Neuron (in vitro differentiated cells): ENCODE results near the gene EDIL3.

Source experiments
- H2AFZ ChIP-seq: one replicate; pipeline ENCODE4 v1.6.1; 2013; ENCODE audit warnings: low read depth, mild to moderate bottlenecking, inconsistent platforms, low read length, moderate library complexity
- H3K27me3 ChIP-seq: one replicate; pipeline ENCODE4 v1.6.1; 2013; ENCODE audit warnings: low read length; ENCODE audit not compliant: insufficient read depth
- H3K36me3 ChIP-seq: one replicate; pipeline ENCODE4 v1.6.1; 2013; ENCODE audit warnings: low read length; ENCODE audit not compliant: insufficient read depth
- H3K4me1 ChIP-seq: one replicate; pipeline ENCODE4 v1.6.1; 2013; ENCODE audit warnings: low read length; ENCODE audit not compliant: insufficient read depth
- H3K4me3 ChIP-seq: 2 replicates; pipeline ENCODE4 v1.5.1; 2013; ENCODE audit warnings: mild to moderate bottlenecking, low read length, moderate library complexity
- H3K9me3 ChIP-seq: one replicate; pipeline ENCODE4 v1.6.1; 2013; ENCODE audit warnings: low read length

The EDIL3 gene

GRCh38 chr5:83964271-83964670 lies 420.4 kb downstream of the EDIL3 start:
- Histone ChIP-seq H3K4me3 (no peak overlapping the region), H3K4me1 (no peaks in the 10 kb centered on the region), H2AFZ (no peak overlapping the region)

GRCh38 chr5:83957188-83957587 lies 427.5 kb downstream of the EDIL3 start:
- H3K27me3 ChIP-seq, result no peaks in the 10 kb centered on the region
- H3K4me1 ChIP-seq, result peaks cover 8% of the 10 kb centered on the region
- H3K9me3 ChIP-seq, result no peaks in the 10 kb centered on the region
- no peak overlapping the region for H3K4me3 ChIP-seq
- no peak overlapping the region for H2AFZ ChIP-seq
- no peaks in the 10 kb centered on the region for H3K36me3 ChIP-seq

More at GRCh38 chr5:83964271-83964670, 420.4 kb downstream of the EDIL3 start:
- no peaks in the 10 kb centered on the region for H3K27me3 ChIP-seq
- H3K9me3 ChIP-seq, result no peaks in the 10 kb centered on the region
- no peaks in the 10 kb centered on the region for H3K36me3 ChIP-seq

GRCh38 chr5:83956386-83956785 lies 428.3 kb downstream of the EDIL3 start:
- Histone ChIP-seq H3K4me3 (no peak overlapping the region), H3K9me3 (no peaks in the 10 kb centered on the region), H3K27me3 (no peaks in the 10 kb centered on the region), H3K4me1 (peaks cover 8% of the 10 kb centered on the region), H3K36me3 (no peaks in the 10 kb centered on the region), H2AFZ (no peak overlapping the region)

DNA sequence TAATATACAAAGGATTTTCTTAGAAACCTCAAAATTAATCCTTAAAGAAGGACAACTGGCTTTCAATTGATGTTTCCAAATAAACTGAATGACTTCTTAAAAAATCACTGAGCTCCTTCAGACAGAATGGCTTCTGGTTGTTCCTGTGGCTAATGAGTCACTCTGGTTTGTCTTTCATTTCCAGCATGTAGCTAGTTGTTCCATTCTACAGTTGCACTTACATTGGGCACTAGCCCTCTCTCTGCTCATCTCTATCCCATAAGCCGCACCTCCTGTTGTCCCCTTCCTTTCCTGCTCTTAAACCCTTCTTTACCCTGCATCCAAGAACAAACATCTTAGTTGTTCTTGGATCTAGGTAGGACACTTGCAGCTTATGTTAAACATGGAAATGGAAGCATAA lies 428.8 kb downstream of the EDIL3 start:
- H3K9me3 ChIP-seq, result no peaks in the 10 kb centered on the region
- H3K36me3 ChIP-seq, result no peaks in the 10 kb centered on the region
- no peaks in the 10 kb centered on the region for H3K27me3 ChIP-seq
- H3K4me1 ChIP-seq, result peaks cover 8% of the 10 kb centered on the region
- H3K4me3 ChIP-seq, result no peak overlapping the region
- no peak overlapping the region for H2AFZ ChIP-seq

GRCh38 chr5:83947763-83948162 lies 436.9 kb downstream of the EDIL3 start:
- H3K4me3 ChIP-seq, result no peak overlapping the region
- H3K9me3 ChIP-seq, result no peaks in the 10 kb centered on the region
- H3K36me3 ChIP-seq, result no peaks in the 10 kb centered on the region
- H3K4me1 ChIP-seq, result peaks cover 5% of the 10 kb centered on the region
- H3K27me3 ChIP-seq, result no peaks in the 10 kb centered on the region
- no peak overlapping the region for H2AFZ ChIP-seq

- H3K27me3 ChIP-seq, result no peaks in the 10 kb centered on the region
- H2AFZ ChIP-seq, result no peak overlapping the region
- no peak overlapping the region for H3K4me3 ChIP-seq
- H3K9me3 ChIP-seq, result no peaks in the 10 kb centered on the region
- peaks cover 5% of the 10 kb centered on the region for H3K4me1 ChIP-seq
- H3K36me3 ChIP-seq, result no peaks in the 10 kb centered on the region
Observed at GRCh38 chr5:83946516-83946915, 438.2 kb downstream of the EDIL3 start.

DNA sequence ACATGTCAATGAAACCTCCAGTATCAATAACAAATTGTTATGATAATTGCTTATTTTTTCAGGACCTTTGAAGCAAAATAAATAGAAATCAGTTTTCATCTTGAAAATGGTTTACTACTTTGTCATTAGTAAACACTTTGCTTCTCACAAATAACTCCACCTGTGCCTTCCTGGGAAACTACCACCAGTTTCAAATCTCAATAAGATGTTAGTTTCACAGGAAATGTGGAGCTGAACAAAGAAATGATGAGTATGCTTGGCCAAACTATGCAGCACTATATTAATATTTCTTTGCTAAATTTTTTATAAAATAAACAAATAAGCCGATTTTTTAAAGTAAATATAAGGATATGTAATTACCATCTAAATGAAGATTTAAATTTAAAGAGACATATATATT lies 442.5 kb downstream of the EDIL3 start:
- no peaks in the 10 kb centered on the region for H3K27me3 ChIP-seq
- no peaks in the 10 kb centered on the region for H3K9me3 ChIP-seq
- peaks cover 5% of the 10 kb centered on the region for H3K4me1 ChIP-seq
- H3K4me3 ChIP-seq, result no peak overlapping the region
- H2AFZ ChIP-seq, result no peak overlapping the region
- no peaks in the 10 kb centered on the region for H3K36me3 ChIP-seq

DNA sequence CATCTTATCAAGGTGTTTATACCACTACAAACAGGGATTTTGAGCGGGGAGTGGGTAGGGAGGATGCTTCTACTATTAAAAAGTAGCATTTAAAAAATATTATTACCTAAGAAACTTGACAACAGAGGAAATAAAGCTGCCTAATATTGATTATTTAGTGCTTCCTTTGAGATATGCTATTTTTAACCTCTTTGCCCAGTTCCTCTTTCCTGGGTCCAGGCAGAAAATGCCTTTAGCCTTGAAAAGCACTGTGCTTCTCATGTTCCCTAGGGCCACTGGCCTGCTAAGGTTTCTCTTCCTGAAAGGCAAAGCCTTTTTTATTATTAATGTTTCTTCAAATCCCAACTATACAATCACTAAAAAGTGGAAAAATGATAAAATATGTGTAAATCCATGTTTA lies 446.8 kb downstream of the EDIL3 start:
- H3K36me3 ChIP-seq, result no peaks in the 10 kb centered on the region
- no peak overlapping the region for H3K4me3 ChIP-seq
- no peak overlapping the region for H2AFZ ChIP-seq

DNA sequence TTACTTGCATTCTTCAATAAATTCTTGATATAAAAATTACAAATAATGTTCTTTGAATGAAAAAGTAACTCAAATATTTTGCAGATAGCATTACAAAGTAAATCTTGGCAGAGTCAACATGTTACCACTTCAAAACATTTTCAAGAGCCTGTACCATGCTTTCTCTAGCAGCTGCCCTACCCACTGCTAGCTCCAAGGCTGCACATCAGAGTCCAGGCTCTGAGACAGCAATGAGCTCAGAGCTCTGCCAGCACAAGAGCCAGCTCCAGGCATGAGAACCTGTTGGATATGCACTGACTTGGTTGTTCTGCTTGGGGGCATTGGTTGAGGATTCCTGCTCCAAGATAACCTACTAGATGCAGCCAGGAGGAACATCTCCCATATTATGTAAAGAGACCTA lies 452.7 kb downstream of the EDIL3 start:
- no peak overlapping the region for H2AFZ ChIP-seq
- no peaks in the 10 kb centered on the region for H3K27me3 ChIP-seq
- H3K4me1 ChIP-seq, result no peaks in the 10 kb centered on the region
- no peak overlapping the region for H3K4me3 ChIP-seq
- no peaks in the 10 kb centered on the region for H3K9me3 ChIP-seq
- H3K36me3 ChIP-seq, result no peaks in the 10 kb centered on the region

More for the DNA sequence above, 446.8 kb downstream of the EDIL3 start:
- Histone ChIP-seq H3K9me3 (no peaks in the 10 kb centered on the region), H3K4me1 (no peaks in the 10 kb centered on the region), H3K27me3 (no peaks in the 10 kb centered on the region)

DNA sequence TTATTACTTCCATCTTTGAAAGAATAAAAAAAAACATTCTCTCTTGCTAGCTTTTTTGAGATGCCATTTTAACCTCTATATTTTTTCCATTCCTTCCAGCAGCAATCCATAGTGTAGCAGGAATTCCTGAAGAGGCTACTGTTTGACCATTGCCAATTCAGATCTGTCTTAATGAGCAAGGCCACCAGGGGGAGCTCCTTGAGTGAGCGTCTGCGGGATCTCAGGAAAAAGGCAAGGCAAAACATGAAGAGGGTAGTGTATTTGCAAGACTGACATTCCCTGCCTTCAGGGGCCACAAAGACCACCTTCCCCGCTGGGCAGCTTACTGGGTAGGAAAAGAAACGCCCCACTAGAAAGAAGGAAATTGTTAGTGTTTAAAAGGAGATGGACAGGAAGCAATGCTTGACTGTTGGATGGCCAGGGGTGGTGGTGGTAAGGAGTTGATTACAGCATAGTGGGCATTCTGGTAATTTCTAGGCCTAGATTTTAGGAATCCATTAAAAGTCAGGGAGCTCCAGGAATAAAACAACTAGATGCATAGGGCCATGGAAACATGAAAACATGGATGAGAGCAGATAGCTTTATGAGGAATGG lies 457.4 kb downstream of the EDIL3 start:
- no peak overlapping the region for H3K4me3 ChIP-seq
- H3K9me3 ChIP-seq, result no peaks in the 10 kb centered on the region
- H2AFZ ChIP-seq, result no peak overlapping the region
- H3K36me3 ChIP-seq, result no peaks in the 10 kb centered on the region
- H3K4me1 ChIP-seq, result no peaks in the 10 kb centered on the region
- H3K27me3 ChIP-seq, result no peaks in the 10 kb centered on the region

GRCh38 chr5:83925955-83926337 lies 458.7 kb downstream of the EDIL3 start:
- Histone ChIP-seq H3K9me3 (no peaks in the 10 kb centered on the region), H2AFZ (no peak overlapping the region), H3K4me1 (no peaks in the 10 kb centered on the region), H3K27me3 (no peaks in the 10 kb centered on the region), H3K36me3 (no peaks in the 10 kb centered on the region), H3K4me3 (no peak overlapping the region)

GRCh38 chr5:83925321-83925954 lies 459.2 kb downstream of the EDIL3 start:
- Histone ChIP-seq H3K4me1 (no peaks in the 10 kb centered on the region), H2AFZ (no peak overlapping the region), H3K27me3 (no peaks in the 10 kb centered on the region), H3K36me3 (no peaks in the 10 kb centered on the region), H3K4me3 (no peak overlapping the region), H3K9me3 (no peaks in the 10 kb centered on the region)

DNA sequence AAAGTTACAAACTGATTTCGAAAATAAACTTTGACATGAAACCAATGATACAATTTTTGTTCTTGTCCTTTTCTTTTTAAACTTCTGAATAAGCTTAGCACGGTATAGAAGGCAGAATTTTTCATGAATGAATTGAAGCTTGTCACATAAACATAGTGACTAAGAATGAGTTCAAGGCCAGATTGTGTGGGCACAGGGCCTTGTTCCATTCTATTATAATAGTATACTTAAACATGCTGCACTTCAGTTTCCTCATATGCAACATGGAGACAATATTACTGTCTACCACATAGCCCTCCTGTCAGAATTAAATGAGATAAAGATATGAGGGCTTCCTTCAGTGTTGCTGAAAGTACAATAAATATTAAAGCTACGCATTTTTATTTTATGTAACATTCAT lies 459.8 kb downstream of the EDIL3 start:
- H3K9me3 ChIP-seq, result no peaks in the 10 kb centered on the region
- no peak overlapping the region for H2AFZ ChIP-seq
- no peaks in the 10 kb centered on the region for H3K36me3 ChIP-seq
- peaks cover 5% of the 10 kb centered on the region for H3K4me1 ChIP-seq
- H3K27me3 ChIP-seq, result no peaks in the 10 kb centered on the region
- no peak overlapping the region for H3K4me3 ChIP-seq

GRCh38 chr5:83924171-83924570 lies 460.5 kb downstream of the EDIL3 start:
- Histone ChIP-seq H3K4me1 (peaks cover 6% of the 10 kb centered on the region), H3K4me3 (no peak overlapping the region)

More at GRCh38 chr5:83924171-83924570, 460.5 kb downstream of the EDIL3 start:
- Histone ChIP-seq H3K9me3 (no peaks in the 10 kb centered on the region), H3K27me3 (no peaks in the 10 kb centered on the region), H3K36me3 (no peaks in the 10 kb centered on the region), H2AFZ (no peak overlapping the region)
